ENCODE results near the gene PNMA8C. TPM values are rescaled to one million over a fixed set of nuclear protein-coding genes. Genes with fewer than 3 reads are reported as not detected.

Gene PNMA8C
- total RNA-seq (2014; rRNA removed; shearing (Covaris generic)) = 0.03 TPM in 1 of 2 replicates, not detected in the other
- polyA plus RNA-seq (2015; cell fraction: cytosol; rRNA removed) = not detected in 2 replicates
- polyA plus RNA-seq (2015; cell fraction: nucleus; rRNA removed) = 0.23 TPM in 1 of 2 replicates, not detected in the other

DNA sequence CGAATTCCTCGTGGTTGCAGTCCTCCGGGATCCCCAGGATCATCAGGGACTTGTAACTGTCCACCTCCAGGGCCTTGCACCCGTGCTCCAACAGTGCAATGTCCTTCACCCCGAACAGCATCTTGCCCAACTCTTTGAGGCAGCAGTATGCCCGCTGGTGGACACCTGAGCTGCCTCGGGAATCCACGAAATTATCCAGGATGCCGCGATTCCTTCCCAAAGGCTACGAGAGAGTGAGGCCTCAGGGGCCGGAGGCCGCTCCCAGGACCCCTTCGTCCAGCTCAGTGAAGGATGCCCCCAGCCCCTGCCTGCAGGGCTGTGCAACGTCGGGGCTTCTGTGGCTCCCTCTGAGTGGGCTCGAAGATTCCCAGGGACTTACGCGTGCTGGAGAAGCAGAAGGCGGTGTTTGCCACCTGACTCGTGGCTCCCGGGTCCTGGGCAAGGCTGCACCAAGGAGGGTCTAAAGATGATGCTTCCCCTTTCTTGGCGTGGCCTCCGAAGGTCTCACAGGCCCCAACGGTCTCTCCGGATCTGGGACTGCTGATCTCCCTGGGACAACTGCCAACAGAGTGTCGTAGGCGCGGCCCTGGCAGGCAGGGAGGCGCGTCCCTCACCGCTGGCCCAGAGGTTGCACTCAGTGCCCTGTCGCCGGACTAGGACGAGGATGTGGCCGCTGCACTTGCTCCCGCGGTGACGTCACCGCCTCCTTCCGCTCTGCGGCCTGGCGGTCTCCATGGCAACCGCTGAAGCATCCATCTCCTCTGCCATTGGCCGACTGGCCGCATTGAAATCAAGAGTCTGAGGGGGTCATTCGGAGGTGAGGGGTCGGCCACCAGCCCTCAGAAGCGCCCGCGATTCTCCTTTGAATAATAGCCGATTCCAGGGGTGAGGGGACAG, at the start of gene PNMA8C:
Gene PNMA8C (minus strand): TSS at position 698 of the 897 bp plus-strand sequence. CDS start 577 bp downstream, at position 121.
- in situ Hi-C loops (cut with HindIII; ENCODE audit: low pct_unique_long_range_greater_than_20kb, low sequenced_read_pairs) = no loop called here
- no peak for DNase-seq (ENCODE audit: low read depth, low spot score)

GRCh38 chr19:46475986-46476385, 47.2 kb upstream of the PNMA8C start:
- no peak for DNase-seq (ENCODE audit: low read depth, low spot score)
- in situ Hi-C loops (cut with HindIII; ENCODE audit: low pct_unique_long_range_greater_than_20kb, low sequenced_read_pairs) = no loop called here

DNA sequence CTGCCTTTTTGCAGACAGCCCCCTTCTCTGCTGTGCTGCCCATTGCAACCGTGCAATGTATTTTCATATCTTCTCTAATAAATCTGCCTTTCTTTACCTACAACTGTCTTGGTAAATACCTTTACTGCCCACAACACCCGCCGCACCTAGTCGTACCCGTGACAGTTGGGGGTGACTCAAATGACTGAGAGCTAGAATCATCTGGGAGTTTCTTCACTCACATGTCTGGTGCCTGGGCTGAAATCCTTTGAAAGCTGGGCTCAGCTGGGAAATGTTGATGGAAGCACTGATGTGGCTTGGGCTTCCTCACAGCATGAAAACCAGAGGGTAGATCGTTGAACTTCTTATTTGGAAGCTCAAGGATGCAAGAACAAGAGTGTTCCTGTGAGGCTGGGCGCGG, 45.5 kb upstream of the PNMA8C start:
- in situ Hi-C loops (cut with HindIII; ENCODE audit: low pct_unique_long_range_greater_than_20kb, low sequenced_read_pairs) = no loop called here
- no peak for DNase-seq (ENCODE audit: low read depth, low spot score)

- DNase-seq (ENCODE audit: low read depth, low spot score) = no peak
- in situ Hi-C loops (cut with HindIII; ENCODE audit: low pct_unique_long_range_greater_than_20kb, low sequenced_read_pairs) = no loop called here
Observed at GRCh38 chr19:46472592-46472991, 43.9 kb upstream of the PNMA8C start.

DNA sequence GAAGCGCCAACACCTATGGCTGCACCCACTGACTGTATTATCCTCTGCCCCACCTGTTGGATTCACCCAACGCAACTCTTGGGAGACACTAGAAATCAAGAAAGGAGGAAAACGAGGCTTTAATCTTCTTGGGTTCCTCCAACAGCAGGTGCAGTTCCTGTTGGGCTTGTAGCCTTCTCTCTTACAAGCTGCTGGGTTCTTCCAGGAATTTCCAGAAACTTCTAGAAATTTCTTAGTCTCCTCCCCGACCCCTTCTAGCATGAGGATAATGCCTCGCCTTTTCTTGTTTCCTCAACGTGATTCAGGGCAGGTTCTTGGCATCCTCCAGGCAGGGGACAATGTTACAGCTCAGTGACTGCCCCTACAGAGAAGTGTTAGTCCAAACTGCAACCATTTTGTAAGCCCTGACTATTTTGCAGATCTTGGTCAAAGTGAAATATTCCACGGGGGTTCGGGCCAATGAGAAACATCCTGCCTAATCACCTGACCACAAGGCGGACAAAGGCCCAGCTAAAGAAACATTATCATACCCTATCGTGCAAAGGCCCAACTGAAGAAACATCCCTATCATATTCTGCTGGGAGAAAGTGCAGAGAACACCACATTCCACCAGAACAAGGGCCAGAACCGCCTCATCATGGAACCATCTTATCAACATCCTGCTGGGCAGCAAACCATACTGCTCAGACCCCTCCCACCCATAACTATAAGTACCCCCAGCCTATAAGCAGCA, 43.2 kb upstream of the PNMA8C start:
- in situ Hi-C loops (cut with HindIII; ENCODE audit: low pct_unique_long_range_greater_than_20kb, low sequenced_read_pairs) = no loop called here
- DNase-seq (ENCODE audit: low read depth, low spot score) = no peak

DNA sequence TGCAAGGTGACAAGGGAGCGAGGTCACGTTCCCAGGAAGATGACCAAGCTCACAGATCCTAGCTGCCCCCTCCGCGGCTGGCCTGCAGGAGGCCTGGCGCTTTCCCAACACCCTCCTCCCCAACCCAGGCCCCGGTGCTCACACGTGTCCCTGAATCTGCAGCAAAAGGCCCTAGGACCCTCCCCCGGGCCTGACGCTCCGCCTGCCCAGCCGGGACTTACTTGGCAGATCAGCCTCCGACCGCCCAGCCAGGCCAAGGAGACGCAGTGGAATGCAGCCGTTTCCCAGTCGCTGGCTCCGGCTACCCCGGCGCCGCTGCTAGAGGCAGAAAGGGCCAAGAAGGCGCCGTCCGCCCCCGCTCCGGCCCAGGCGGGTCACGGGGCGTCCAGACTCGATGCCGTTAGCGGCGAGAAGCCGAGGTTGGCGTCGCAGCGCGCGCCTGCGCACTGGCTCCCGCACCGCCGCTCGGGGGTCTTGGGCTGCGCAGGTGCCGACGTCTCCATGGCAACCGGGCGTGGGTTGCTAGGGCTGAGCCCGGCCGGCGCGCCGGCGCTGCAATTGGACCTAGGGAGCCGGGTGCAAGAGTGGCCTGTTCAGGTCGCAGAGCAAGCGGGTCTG, 42.5 kb upstream of the PNMA8C start, which contains the start of gene PNMA8A:
Gene PNMA8A (minus strand): TSS at position 448 of the 618 bp plus-strand sequence. CDS start 528 bp downstream, outside the sequence.
- DNase-seq (ENCODE audit: low read depth, low spot score) = peak; percentile 57
- in situ Hi-C loops (cut with HindIII; ENCODE audit: low pct_unique_long_range_greater_than_20kb, low sequenced_read_pairs) = no loop called here

DNA sequence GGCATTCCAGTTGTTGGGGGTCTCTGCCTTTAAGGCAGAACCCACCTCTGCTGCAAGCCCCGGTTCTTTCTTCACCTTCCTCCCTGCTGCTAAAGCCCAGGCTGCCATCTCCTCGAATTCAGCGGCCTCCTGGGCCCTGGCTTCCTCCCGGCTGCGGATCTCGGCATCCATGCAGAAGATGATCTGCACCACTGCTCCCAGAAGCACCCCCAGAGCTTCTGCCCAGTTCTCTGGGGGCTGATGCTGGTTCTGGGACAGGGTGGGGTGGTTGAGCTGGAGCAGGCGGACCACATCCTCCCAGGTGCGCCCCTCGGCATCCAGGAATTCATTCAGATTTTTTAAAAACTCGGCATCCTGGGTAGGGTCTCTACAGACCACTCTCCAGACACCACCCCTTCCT, 41.6 kb upstream of the PNMA8C start:
- no peak for DNase-seq (ENCODE audit: low read depth, low spot score)
- in situ Hi-C loops (cut with HindIII; ENCODE audit: low pct_unique_long_range_greater_than_20kb, low sequenced_read_pairs) = no loop called here

- in situ Hi-C loops (cut with HindIII; ENCODE audit: low pct_unique_long_range_greater_than_20kb, low sequenced_read_pairs) = no loop called here
- DNase-seq (ENCODE audit: low read depth, low spot score) = no peak
Observed at GRCh38 chr19:46469541-46470185, 40.9 kb upstream of the PNMA8C start.

DNA sequence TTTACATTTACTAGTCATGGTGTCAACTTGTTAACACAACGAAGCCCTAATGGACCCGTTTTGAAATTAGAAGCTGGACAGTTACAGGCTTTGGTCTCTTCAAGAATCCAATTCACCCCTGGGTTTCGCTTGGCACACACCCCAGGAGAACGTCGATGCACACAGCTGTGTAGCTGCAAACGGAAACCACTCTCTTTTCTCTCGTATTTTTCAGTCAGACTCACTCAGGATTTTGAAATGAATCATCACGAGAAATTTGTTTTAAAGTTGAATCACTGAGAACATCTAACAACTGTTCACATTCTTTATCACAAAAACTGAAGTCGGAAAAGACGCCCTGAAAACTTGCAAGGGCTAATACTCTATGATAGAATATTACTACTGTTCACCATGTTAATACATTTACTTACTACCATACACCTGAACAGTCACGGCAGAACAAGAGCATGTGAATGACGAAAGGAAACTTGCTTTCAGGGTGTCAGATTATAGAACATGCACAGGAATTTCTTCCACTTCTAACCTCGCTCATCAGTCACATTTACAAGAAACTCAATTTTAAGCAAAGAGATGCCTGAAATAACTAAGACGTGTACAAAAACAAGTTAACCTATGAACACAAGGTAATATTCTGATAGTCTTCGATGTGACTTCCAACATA, 37.9 kb upstream of the PNMA8C start:
- no peak for DNase-seq (ENCODE audit: low read depth, low spot score)
- in situ Hi-C loops (cut with HindIII; ENCODE audit: low pct_unique_long_range_greater_than_20kb, low sequenced_read_pairs) = no loop called here

DNA sequence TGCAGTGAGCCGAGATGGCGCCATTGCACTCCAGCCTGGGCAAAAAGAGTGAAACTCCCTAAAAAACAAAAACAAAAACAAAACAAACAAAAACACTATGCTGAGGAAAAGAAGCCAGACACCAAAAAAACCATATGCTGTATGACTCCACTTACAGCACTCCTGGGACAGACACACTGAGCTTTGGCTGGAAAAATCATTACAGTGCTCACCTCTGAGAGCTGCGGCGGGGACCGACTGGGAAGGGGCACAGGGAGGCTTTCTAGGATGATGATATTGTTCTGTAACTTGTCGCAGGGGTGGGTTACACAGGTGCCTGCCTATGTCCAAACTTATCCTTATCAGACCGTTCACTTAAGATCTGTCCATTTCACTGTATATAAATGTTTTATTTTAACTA, 34.8 kb upstream of the PNMA8C start:
- DNase-seq (ENCODE audit: low read depth, low spot score) = no peak
- in situ Hi-C loops (cut with HindIII; ENCODE audit: low pct_unique_long_range_greater_than_20kb, low sequenced_read_pairs) = no loop called here

DNA sequence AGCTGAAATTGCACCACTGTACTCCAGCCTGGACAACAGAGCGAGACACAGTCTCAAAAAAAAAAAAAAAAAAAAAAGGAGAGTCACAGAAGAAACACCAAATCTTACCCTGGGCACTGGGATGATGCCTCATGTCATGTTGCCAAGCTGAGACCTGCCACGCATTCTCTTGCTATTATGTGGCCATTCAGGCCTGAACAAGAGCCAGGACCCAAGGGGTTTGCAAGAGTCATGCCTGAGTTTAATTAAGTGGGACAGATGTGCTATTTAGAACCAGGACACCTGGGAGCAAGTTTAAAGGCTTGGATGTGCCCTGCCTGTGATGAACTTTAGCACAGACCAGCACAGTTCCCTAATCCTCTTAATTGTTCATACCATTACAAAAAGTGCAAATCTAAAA, 32.8 kb upstream of the PNMA8C start:
- DNase-seq (ENCODE audit: low read depth, low spot score) = no peak
- in situ Hi-C loops (cut with HindIII; ENCODE audit: low pct_unique_long_range_greater_than_20kb, low sequenced_read_pairs) = no loop called here

- no peak for DNase-seq (ENCODE audit: low read depth, low spot score)
- in situ Hi-C loops (cut with HindIII; ENCODE audit: low pct_unique_long_range_greater_than_20kb, low sequenced_read_pairs) = no loop called here
Observed at GRCh38 chr19:46460981-46461380, 32.2 kb upstream of the PNMA8C start.

DNA sequence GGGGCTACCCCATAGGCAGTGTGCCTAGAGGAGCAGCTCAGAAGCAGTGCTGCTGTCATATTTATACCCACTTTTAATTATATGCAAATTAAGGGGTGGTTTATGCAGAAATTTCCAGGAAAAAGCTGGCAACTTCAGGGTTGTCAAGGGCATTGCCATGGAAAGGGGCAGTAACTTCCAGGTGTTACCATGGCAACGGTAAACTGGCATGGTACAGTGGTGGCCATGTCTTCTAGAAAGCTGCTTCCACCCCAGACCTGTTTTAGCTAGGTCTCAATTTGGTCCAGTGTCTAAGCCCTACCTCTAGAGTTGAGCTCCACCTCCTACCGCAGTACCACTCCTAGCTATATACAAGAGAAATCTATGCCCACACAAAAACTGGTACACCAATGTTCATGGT, 31.3 kb upstream of the PNMA8C start:
- in situ Hi-C loops (cut with HindIII; ENCODE audit: low pct_unique_long_range_greater_than_20kb, low sequenced_read_pairs) = no loop called here
- no peak for DNase-seq (ENCODE audit: low read depth, low spot score)

GRCh38 chr19:46456930-46457329, 28.2 kb upstream of the PNMA8C start:
- DNase-seq (ENCODE audit: low read depth, low spot score) = no peak
- in situ Hi-C loops (cut with HindIII; ENCODE audit: low pct_unique_long_range_greater_than_20kb, low sequenced_read_pairs) = no loop called here

DNA sequence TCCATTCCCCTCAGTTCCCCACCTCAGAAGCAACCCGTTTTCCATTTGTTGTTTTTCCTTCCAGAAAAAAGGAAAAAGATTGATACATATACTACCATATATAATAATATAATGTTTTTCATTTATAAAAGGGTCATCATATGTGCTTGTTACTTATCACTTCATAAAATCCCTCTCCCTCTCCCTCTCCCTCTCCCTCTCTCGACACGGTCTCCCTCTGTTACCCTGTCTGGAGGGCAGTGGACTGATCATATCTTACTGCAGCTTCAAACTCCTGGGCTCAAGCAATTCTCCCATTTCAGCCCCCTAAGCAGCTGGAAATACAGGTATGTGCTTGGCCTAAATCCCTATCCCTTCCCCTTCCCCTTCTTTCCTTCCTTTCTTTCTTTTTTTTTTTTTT, 25.5 kb upstream of the PNMA8C start:
- in situ Hi-C loops (cut with HindIII; ENCODE audit: low pct_unique_long_range_greater_than_20kb, low sequenced_read_pairs) = no loop called here

GRCh38 chr19:46453661-46454060, 24.9 kb upstream of the PNMA8C start:
- in situ Hi-C loops (cut with HindIII; ENCODE audit: low pct_unique_long_range_greater_than_20kb, low sequenced_read_pairs) = no loop called here
- DNase-seq (ENCODE audit: low read depth, low spot score) = no peak

More for the DNA sequence above, 25.5 kb upstream of the PNMA8C start:
- no peak for DNase-seq (ENCODE audit: low read depth, low spot score)

- in situ Hi-C loops (cut with HindIII; ENCODE audit: low pct_unique_long_range_greater_than_20kb, low sequenced_read_pairs) = no loop called here
Observed at GRCh38 chr19:46452186-46452585, 23.4 kb upstream of the PNMA8C start.

More at GRCh38 chr19:46452186-46452585, 23.4 kb upstream of the PNMA8C start:
- no peak for DNase-seq (ENCODE audit: low read depth, low spot score)
